ENCODE measurements around the gene TTLL4. TPM values are rescaled to one million over a fixed set of nuclear protein-coding genes. Genes with fewer than 3 reads are reported as not detected.
"Not testable (repeated sequence)": the region's sequence is repeated elsewhere in the genome, so short reads cannot be mapped to it uniquely, and the experiment has no call there.

The TTLL4 gene
- polyA plus RNA-seq, 3 donors = 30.9 to 43.7 (median 34.0) TPM

- no peak for DNase-seq (ENCODE audit: extremely low read depth in 1 of 11, low read depth in 9 of 11, low spot score in 4 of 11)
These were observed 46.2 kb downstream of the TTLL4 start for GRCh38 chr2:218756599-218757377.

- DNase-seq (ENCODE audit: extremely low read depth in 1 of 11, low read depth in 9 of 11, low spot score in 4 of 11) = no peak
These were observed 51.2 kb downstream of the TTLL4 start for GRCh38 chr2:218761795-218762194.

- not testable (repeated sequence) for DNase-seq (ENCODE audit: extremely low read depth in 1 of 11, low read depth in 9 of 11, low spot score in 4 of 11)
These were observed 62.1 kb downstream of the TTLL4 start for GRCh38 chr2:218772759-218773158.

GRCh38 chr2:218773881-218774280, 63.2 kb downstream of the TTLL4 start:
- DNase-seq (ENCODE audit: extremely low read depth in 1 of 11, low read depth in 9 of 11, low spot score in 4 of 11) = no peak

- DNase-seq (ENCODE audit: extremely low read depth in 1 of 11, low read depth in 9 of 11, low spot score in 4 of 11) = no peak
These were observed 65.9 kb downstream of the TTLL4 start for GRCh38 chr2:218776488-218776887.

- no peak for DNase-seq (ENCODE audit: extremely low read depth in 1 of 11, low read depth in 9 of 11, low spot score in 4 of 11)
These were observed 66.8 kb downstream of the TTLL4 start for GRCh38 chr2:218777276-218777990.

GRCh38 chr2:218780046-218780445, 69.4 kb downstream of the TTLL4 start:
- DNase-seq (ENCODE audit: extremely low read depth in 1 of 11, low read depth in 9 of 11, low spot score in 4 of 11) = no peak

GRCh38 chr2:218780851-218781690, 70.4 kb downstream of the TTLL4 start:
- peak in 1 of 11 donors; percentile 9 for DNase-seq (ENCODE audit: extremely low read depth in 1 of 11, low read depth in 9 of 11, low spot score in 4 of 11)

- DNase-seq (ENCODE audit: extremely low read depth in 1 of 11, low read depth in 9 of 11, low spot score in 4 of 11) = peak in 3 of 11 donors; percentile 30 to 34 (median 32)
These were observed 71.3 kb downstream of the TTLL4 start, which contains the start of gene CYP27A1 for GRCh38 chr2:218781691-218782527. Gene CYP27A1 (plus strand): TSS chr2:218782147. CDS start chr2:218782183, 36 bp downstream.

- DNase-seq (ENCODE audit: extremely low read depth in 1 of 11, low read depth in 9 of 11, low spot score in 4 of 11) = no peak
These were observed 71.9 kb downstream of the TTLL4 start for GRCh38 chr2:218782528-218782844.

- DNase-seq (ENCODE audit: extremely low read depth in 1 of 11, low read depth in 9 of 11, low spot score in 4 of 11) = no peak
These were observed 73.1 kb downstream of the TTLL4 start for GRCh38 chr2:218783688-218784087.

GRCh38 chr2:218785103-218785502, 74.5 kb downstream of the TTLL4 start:
- no peak for DNase-seq (ENCODE audit: extremely low read depth in 1 of 11, low read depth in 9 of 11, low spot score in 4 of 11)

- no peak for DNase-seq (ENCODE audit: extremely low read depth in 1 of 11, low read depth in 9 of 11, low spot score in 4 of 11)
These were observed 75.5 kb downstream of the TTLL4 start for GRCh38 chr2:218786133-218786532.

- no peak for DNase-seq (ENCODE audit: extremely low read depth in 1 of 11, low read depth in 9 of 11, low spot score in 4 of 11)
These were observed 78.1 kb downstream of the TTLL4 start for GRCh38 chr2:218788529-218789255.

GRCh38 chr2:218792433-218792832, 81.8 kb downstream of the TTLL4 start:
- no peak for DNase-seq (ENCODE audit: extremely low read depth in 1 of 11, low read depth in 9 of 11, low spot score in 4 of 11)

GRCh38 chr2:218796691-218797090, 86.1 kb downstream of the TTLL4 start:
- DNase-seq (ENCODE audit: extremely low read depth in 1 of 11, low read depth in 9 of 11, low spot score in 4 of 11) = no peak

GRCh38 chr2:218798767-218799504, 88.3 kb downstream of the TTLL4 start:
- DNase-seq (ENCODE audit: extremely low read depth in 1 of 11, low read depth in 9 of 11, low spot score in 4 of 11) = no peak
